Measurements from ENCODE around the gene SYT10.

Gene SYT10

GRCh38 chr12:33330940-33331339 lies 108.7 kb downstream of the SYT10 start:
- DNase-seq: no peak

All from CD4-positive, alpha-beta T cell treated with Interleukin-4 for 1 hour (primary cell).